ENCODE results near the gene MKNK1. TPM values are rescaled to one million over a fixed set of nuclear protein-coding genes. Genes with fewer than 3 reads are reported as not detected.

The MKNK1 gene
- total RNA-seq, 1 experiment from 2014 or later, result 18.6 TPM

- Mint-ChIP-seq H3K4me3 (no peak overlapping the region), H3K9me3 (no peaks in the 10 kb centered on the region), H3K27ac (no peak overlapping the region), H3K4me1 (peaks cover 64% of the 10 kb centered on the region), H3K27me3 (ENCODE audit: low read depth) (peaks cover 55% of the 10 kb centered on the region), H3K36me3 (no peaks in the 10 kb centered on the region)
- ATAC-seq (no peak), DNase-seq (ENCODE audit: low spot score) (no peak)
- ChIA-PET POLR2A (no interaction called here), CTCF (interaction anchor here (1.0 to 4.6 kb wide), 4 partner anchors 14 to 77 kb away, joined by 7 to 58 read pairs (median 10); partner anchors contain the start of gene DMBX1)
- no peak for TF ChIP-seq ESRRA (CRISPR knock-in tag; IDR thresholded peaks at IDR 0.05; ENCODE audit: borderline replicate concordance)
- TF ChIP-seq USF1 (CRISPR knock-in tag; IDR thresholded peaks at IDR 0.05), result no peak
- no peak for TF ChIP-seq TCF7 (CRISPR knock-in tag; IDR thresholded peaks at IDR 0.05; ENCODE audit: low read depth)
- TF ChIP-seq AR (CRISPR knock-in tag; IDR thresholded peaks at IDR 0.05), result no peak
- no peak for TF ChIP-seq AFF4 (CRISPR knock-in tag; IDR thresholded peaks at IDR 0.05; ENCODE audit: borderline replicate concordance)
- TF ChIP-seq IRF2 (CRISPR knock-in tag; IDR thresholded peaks at IDR 0.05; ENCODE audit: borderline replicate concordance, low read depth), result no peak
- TF ChIP-seq SMAD3 (CRISPR knock-in tag; IDR thresholded peaks at IDR 0.05; ENCODE audit: borderline replicate concordance), result no peak
- no peak for TF ChIP-seq NR2C2 (CRISPR knock-in tag; IDR thresholded peaks at IDR 0.05)
- no peak for TF ChIP-seq ZNF532 (CRISPR knock-in tag; IDR thresholded peaks at IDR 0.05; ENCODE audit: borderline replicate concordance)
- TF ChIP-seq SOX15 (CRISPR knock-in tag; IDR thresholded peaks at IDR 0.05), result no peak
- TF ChIP-seq E2F4 (CRISPR knock-in tag; IDR thresholded peaks at IDR 0.05; ENCODE audit: borderline replicate concordance, low read depth), result no peak
- no peak for TF ChIP-seq CBFB (CRISPR knock-in tag; IDR thresholded peaks at IDR 0.05; ENCODE audit: low read depth)
- no peak for TF ChIP-seq ZSCAN18 (CRISPR knock-in tag; IDR thresholded peaks at IDR 0.05)
These were observed 84.9 kb downstream of the MKNK1 start for GRCh38 chr1:46519209-46519608.
